Effector CD4-positive, alpha-beta T cell (primary cell): ENCODE data around the gene FBXO17. TPM values are rescaled to one million over a fixed set of nuclear protein-coding genes. Genes with fewer than 3 reads are reported as not detected.
"Not testable (repeated sequence)": the region's sequence is repeated elsewhere in the genome, so short reads cannot be mapped to it uniquely, and the experiment has no call there.

ENCODE experiments used
- DNase-seq: peaks from one replicate; pipeline ENCODE4 v3.0.0-alpha.2; 2020
- total RNA-seq: gene quantifications from one replicate; lab custom pipeline; 2026; lab: John Stamatoyannopoulos, UW

The FBXO17 gene, protein sequence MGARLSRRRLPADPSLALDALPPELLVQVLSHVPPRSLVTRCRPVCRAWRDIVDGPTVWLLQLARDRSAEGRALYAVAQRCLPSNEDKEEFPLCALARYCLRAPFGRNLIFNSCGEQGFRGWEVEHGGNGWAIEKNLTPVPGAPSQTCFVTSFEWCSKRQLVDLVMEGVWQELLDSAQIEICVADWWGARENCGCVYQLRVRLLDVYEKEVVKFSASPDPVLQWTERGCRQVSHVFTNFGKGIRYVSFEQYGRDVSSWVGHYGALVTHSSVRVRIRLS
- total RNA-seq, result not detected

DNA sequence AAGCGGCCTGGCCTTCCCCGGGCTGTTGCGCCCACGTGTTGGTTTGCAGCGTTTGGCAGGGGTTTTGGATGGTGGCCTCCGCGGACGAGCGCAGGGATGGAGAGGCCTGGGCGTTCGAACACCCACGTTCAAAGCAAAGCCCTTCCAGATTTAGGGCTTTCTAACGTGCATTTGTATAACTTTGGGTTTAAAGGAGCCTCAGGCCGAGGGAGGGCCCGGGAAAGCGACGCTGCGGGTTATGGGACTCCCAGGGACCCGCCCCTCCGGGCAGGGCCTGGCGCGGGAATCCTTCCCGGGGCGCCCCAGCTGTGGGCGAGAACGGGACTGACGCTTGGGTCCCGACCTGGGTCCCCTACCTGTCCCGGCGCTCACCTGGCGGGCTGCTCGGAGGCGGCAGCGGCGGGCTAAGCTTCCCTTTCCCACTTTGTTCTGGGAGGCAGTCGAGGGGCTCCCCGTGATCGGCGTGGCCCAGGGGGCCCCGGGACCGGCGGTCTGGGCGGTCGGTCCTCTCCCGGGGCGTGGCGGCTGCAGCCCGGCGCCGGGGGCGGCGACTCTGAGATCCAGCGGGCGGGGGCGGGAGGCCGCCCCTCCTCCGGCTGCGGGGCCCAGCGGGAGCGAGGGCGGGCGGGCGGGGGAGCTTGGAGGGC, at the start of gene FBXO17:
TSS of gene FBXO17 (minus strand) at position 529 of the 647 bp plus-strand sequence. CDS start 25,423 bp downstream, outside the sequence.
- no peak for DNase-seq

DNA sequence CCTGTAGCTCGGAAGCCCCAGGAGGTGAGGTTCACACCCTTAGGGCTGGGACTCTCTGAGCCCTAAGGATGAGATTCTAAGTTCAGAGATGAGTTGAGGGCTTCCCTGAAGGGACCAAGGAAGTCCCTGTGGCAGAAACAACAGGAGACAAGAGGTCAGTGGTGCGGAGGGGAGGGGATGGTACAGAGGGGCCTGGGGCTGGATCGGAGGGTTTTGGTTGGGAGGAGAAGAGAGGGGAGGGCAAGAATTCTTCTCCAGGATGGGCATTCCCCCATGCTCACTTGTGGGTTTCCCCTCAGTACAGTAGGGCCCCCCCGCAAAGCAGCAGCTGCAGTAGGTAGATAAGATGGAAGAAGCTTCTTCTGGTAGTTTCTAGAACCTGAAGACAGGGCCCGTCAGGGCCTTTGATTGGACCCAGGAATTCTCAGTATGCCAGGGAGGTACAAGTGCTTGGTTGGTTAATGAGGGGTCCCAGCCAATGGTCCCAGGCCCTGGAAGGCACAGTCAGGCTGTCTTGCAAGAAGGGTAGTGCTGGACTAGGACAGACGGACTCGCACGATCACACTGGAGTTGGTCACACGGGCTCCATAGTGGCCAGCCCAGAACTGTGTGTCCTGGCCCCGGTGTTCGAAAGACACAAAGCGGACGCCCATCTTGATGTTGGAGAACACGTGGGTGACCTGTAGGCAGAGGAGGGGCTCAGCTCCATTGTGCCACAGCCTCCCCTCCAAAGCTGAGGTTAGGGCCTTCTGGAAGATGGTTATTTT, 49.5 kb upstream of the FBXO17 start:
- DNase-seq, result no peak

DNA sequence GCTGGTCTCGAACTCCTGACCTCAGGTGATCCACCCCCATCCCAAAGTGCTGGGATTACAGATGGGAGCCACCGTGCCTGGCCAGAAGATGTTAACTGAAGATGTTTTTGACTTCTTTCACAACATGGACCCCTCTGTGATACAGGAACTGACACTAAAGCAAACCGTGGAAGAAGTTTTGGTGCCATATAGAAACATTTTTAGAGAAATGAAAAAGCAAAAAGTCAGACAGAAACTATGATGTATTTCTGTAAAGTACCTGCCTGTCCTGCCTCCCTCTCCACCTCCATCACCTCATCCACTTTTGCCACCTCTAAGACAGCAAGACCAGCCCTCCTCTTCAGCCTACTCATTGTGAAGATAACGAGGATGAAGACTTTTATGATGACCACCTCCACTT, 45.5 kb upstream of the FBXO17 start:
- no peak for DNase-seq

DNA sequence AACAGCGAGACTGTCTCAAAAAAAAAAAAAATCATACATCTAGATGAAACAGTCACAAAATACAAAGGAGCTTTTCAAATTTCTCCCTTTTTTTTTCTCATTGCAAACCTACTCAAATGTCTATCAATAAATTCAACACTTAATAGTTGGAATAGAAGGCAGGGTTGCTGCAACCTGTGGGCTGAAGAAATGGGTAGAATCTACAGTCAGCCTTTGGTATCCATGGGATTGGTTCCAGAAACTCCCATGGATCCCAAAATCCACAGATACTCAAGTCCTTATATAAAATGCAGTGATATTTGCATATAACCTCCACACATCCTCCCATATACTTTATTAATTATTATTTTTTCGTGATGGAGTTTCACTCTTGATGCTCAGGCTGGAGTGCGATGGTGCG, 42.1 kb upstream of the FBXO17 start:
- DNase-seq, result no peak

DNA sequence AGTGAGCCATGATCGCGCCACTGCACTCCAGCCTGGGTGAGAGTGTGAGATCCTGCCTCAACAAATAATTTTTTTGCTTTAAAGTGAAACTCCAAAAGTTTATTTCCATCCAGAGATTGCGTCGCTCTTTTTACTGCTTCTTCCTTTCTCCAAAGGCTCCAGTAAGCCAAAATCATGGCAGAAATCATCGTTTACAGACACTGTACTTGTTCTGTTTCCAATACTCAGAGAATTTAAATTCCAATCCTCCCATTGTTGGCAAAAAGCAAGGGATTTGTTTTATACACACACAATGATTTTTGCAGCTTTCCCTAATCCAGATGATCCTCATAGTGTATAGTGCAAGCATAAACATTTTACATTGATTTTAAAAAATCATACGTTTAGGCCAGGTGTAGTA, 41.5 kb upstream of the FBXO17 start:
- DNase-seq, result no peak

DNA sequence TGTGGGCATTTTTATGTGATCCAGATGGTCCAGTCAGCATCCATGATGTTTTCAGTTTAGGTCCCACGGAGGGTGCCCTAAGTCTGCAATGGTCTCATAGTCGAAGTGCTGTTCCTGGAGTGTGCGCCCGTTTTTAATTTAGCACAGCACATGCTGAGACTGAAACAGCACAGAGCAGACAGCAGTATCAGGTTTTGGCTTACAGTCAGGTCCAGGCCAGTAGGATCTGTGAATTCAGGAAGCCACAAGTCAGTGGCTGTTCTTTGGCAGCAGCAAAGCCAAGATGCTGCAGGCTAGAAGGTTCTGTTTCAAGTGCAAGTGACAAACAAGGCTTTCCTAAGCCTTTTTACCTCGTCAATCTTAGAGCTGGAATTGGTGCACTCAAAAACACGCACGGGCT, 38.5 kb upstream of the FBXO17 start:
- DNase-seq, result no peak

DNA sequence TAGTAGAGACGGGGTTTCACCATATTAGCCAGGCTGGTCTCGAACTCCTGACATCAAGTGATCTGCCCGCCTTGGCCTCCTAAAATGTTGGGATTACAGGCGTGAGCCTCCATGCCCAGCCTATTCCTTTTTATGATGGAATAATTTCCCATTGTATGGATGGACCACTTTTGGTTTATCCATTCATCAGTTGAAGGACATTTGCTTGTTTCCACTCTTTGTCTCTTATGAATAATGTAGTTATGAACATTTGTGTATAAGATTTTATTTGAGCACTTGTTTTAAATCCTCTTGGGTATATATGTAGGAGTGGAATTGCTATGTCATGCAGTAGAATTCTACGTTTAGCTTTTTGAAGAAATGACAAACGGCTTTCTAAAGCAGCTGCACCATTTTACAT, 33.5 kb upstream of the FBXO17 start:
- DNase-seq, result no peak

DNA sequence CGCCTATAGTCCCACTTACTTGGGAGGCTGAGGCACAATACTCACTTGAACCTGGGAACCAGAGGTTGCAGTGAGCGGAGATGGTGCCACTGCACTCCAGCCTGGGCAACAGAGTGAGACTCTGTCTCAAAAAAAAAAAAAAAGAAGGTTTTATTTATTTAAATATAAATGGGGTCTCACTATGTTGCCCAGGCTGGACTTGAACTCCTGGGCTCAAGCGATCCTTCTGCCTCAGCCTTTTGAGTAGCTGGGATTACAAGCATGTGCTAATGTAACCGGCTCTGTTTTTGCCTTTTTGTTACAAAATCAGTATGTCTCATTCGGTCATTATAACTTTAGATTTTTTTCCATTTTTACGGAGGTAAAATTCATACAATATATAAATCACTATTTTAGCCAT, 32.6 kb upstream of the FBXO17 start:
- DNase-seq, result no peak

DNA sequence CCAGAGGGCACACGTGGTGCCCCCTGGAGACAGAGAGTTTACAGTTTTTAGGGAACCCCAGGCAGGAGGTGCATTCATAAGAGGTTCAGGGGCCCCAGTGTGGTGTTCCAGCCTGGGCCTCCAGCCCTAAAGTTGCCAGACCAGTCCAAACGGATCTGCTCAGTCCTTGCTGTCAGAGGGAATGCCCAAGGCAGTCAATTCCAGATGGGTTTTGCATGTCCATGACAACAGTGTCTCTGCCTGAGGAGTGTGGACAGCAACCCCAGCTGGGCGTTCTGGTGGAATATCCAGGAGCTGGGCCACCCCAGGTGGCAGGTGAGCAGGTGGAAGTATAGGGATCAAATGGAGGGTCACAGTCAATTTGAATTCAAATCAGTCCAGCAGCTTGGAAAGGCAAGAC, 31.6 kb upstream of the FBXO17 start:
- no peak for DNase-seq

DNA sequence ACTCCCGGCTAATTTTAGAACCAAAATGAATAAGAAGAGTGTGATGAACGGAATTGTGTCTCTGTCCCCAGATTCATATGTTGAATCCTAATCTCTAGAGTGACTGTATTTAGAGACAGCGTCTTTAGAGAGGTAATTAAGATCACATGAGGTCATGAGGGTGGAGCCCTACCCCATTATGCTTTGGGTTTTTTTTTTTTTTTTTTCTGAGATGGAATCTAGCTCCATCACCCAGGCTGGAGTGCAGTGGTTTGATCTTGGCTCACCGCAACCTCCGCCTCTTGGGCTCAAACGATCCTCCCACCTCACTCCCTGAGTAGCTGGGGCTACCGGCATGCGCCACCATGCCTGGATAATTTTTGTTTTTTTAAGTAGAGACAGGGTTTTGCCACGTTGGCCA, 28.9 kb upstream of the FBXO17 start:
- no peak for DNase-seq

DNA sequence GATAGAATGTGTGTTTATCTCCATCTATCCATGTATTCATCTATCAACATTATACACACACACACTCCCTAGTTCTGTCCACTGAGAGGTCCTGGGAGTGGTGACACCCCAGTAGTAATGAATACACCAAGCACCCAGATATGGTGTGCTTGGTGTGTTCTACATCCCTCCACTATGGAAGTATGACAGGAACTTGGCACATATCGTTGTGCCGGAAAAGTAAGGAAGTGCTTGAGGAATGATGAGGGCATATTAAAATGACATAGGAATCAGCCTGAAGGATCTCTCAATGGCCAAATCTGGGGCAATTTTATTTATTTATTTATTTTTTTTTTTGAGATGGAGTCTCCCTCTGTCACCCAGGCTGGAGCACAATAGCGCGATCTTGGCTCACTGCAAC, 28.3 kb upstream of the FBXO17 start:
- no peak for DNase-seq

DNA sequence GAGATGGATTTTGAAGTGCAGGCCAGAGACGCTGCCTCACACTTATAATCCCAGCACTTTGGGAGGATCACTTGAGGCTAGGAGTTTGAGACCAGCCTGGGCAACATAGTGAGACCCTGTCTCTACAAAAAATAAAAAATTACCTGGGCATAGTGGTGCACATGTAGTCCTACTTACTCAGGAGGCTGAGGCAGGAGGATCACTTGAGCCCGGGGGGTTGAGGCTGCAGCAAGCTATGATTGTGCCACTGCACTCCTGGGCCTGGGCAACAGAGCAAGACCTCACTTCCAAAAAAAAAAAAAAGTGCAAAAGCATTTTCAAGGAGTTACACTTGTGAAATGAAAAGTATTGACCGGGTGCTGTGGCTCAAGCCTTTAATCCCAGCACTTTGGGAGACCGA, 27.6 kb upstream of the FBXO17 start:
- DNase-seq, result no peak

DNA sequence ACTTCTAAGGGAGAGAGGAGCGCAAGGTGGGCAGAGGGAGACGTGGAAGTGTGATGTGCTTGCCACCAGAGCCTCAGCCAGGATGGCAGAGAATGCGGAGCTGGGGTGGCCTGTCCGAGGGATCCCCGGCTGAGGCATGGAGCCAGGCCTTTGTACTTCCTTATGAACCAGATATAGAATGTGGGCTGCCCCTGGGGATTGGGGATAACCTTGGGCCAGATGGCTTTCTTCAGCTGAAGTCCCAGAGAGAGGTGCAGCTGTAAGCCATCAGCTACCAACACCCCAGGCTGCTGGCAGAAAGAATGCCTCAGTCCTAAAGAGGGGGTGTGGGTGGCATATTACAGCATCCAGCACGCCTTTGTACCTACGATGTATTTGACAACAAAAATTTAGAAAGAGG, 25.5 kb upstream of the FBXO17 start:
- DNase-seq, result no peak

DNA sequence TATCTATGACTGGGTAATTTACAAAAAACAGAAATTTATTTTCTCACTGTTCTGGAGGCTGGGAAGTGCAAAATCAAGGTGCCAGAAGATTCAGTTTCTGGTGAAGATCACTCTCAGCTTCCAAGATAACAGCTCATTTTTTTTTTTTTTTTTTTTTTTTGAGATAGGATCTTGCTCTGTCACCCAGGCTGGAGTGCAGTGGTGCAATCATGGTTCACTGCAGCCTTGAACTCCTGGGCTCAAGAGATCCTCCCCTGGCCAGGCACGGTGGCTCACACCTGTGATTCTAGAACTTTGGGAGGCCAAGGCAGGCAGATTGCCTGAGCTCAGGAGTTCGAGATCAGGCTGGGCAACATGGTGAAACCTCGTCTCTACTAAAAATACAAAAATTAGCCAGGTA, 22.0 kb upstream of the FBXO17 start:
- not testable (repeated sequence) for DNase-seq

DNA sequence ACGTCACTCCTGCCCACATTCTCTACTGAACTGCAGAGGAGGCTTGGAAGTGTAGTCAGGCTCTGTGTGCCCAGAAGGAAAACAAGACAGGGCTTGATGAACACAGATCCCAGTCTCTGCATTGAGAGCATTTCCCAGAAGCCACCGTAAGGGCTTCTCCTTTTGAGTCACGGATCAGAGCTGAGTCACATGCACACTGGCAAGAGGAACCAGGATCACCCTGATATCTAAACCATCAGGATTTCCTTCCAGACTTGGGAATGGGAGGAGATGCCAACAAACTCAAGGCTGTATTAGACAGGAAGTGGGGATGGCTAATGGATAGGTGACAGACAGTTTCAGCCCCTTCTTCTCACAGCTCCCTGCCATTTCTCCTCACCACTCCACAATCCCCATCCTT, 17.7 kb upstream of the FBXO17 start:
- no peak for DNase-seq

DNA sequence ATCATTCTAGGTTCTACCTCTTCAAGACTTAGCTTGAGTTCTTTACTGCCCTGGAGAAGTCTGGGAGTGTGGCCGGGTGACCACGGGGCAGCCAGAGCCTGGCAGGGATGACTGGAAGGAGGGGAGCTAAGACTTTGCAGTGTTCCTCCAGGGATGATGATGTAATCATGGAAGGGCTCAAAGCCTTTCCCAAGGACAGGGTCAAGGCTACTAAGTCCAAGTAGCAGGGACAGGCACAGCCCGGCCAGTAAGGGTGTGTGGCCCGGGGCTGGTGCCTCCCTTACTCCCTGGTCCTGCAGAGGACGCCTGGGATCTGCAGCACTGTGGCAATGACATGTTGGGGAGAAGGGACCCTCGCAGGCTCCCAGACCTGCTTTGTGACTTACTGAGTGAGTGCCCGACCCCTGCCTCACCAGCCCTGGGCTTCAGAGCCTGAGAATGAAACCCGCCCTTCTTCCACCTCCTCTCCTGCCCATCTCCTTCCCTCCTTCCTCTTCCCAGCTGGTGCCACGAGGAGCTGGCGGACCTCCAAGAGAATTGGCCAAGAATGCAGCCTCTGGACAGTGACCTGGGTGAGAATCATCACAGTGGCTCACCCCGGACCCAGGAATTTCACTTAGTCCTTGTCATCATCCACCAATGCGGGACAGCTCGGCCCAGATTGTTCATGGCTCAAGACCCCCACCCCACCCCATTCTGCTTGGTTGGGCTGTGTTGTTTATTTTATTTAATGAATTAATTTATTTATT, 15.6 kb upstream of the FBXO17 start:
- no peak for DNase-seq

DNA sequence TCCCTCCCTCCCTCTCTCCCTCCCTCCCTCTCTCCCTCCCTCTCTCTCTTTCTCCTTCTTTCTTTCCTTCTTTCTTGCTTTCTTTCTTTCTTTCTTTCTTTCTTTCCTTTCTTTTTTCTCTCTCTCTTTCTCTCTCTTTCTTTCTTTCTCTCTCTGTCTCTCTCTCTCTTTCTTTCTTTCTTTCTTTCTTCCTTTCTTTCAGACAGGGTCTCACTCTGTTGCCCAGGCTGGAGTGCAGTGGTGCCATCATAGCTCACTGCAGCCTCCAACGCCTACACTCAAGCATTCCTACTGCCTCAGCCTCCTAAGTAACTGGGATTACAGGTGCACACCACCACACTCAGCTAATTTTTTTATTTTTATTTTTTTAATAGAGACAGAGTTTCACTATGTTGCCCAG, 14.1 kb upstream of the FBXO17 start:
- not testable (repeated sequence) for DNase-seq

DNA sequence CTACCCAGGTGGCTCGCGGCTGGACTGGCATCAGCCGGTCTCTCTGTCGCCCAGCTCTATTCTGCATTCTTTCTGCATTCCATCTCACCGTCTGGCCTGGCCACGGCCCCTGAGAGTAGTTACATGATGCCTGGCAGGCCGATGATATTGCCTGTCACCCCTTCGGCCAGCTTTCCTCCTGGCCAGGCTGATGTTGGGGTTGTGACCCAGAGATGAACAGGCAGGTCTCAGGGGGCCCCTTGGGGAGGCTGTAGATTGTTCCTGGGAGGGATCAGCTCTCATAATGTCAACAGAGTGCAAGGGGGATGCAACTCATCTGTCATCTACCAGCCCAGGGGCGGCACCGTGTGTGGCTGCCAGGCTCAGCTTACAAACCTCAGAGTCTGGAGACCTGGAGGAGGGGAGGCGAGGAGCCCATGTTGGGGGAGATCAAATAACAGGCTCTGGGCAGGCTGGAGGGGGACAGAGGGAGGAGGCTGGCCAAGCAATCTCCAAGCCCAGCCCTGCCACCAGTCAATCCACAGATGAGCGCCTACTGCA, 13.6 kb upstream of the FBXO17 start:
- DNase-seq, result no peak

DNA sequence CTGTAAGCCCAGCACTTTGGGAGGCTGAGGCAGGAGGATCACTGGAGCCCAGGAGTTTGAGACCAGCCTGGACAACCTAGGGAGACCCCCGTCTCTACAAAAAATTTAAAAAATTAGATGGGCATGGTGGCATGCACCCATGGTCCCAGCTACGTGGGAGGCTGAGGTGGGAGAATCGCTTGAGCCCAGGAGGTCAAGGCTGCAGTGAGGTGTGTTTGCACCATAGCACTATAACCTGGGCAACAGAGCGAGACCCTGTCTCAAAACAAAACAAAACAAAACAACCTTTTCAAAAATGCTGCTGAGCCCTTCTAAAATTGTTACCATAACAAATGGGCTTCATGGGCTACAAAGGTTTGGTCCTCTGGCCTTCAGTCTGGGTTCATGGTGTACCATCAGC, 13.1 kb upstream of the FBXO17 start:
- not testable (repeated sequence) for DNase-seq

DNA sequence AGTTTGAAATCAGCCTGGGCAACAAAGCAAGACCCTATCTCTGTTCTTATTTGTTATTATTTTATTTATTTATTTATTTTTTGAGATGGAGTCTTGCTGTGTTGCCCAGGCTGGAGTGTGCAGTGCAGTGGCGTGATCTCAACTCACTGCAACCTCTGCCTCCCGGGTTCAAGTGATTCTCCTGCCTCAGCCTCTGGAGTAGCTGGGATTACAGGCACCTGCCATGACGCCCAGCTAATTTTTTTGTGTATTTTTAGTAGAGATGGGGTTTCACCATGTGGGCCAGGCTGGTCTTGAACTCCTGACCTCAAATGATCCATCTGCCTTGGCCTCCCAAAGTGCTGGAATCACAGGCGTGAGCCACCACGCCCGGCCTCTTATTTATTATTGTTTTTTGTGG, 12.2 kb upstream of the FBXO17 start:
- not testable (repeated sequence) for DNase-seq

DNA sequence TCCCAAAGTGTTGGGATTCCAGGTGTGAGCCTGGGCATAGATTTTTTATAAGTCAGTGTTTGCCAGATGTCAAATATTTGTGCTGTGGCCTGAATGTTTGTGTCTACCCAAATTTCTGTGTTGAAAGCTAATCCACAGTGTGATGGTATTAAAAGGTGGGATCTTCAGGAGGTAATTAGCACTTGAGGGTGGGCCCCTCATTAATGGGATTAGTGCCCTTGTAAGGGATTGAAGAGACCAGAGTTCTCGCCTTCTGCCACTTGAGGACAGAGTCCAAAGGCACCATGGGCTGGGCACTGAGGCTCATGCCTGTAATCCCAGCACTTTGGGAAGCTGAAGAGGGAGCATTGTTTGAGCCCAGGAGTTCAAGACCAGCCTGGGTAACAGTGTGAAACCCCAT, 9.7 kb upstream of the FBXO17 start:
- no peak for DNase-seq

DNA sequence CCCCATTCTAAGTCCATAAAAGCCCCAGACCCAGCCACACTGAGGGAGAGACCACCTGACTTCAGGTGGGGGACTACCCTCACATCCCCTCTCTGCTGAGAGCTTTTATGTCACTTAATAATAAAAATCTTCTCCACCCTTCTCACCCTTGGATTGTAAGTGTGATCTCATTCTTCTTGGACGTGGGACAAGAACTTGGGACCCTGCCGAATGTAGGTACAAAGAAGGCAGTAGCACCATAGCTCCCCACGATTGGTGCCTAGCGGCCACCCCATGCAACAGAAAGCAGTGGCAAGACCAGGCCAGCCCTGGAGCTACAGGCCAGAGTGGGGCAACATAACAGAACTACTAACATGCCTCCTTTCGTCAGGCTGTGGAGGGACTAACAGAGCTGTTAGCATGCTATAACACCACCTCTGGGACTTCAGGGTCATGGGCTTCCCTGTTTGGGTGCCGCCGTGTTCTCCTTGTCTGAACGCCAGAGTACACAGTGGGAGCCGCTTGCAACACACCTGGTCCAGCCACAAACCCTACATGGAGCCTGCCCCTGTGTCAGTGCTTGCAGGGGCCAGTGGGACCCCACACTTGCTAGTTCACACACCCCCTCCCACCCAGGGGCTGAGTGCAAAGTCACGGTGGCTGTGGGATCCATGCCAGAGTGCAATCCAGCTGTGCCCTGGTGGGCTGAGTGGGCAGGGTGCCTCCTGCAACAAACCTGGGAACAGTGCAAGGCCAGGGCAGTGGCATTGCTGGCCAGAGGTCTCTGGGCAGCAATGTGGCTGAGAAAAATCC, 5.2 kb upstream of the FBXO17 start:
- no peak for DNase-seq
